Bronchial epithelial cell (primary cell): ENCODE measurements around the gene PVRIG. TPM values are rescaled to one million over a fixed set of nuclear protein-coding genes. Genes with fewer than 3 reads are reported as not detected.
"Not testable (repeated sequence)": the region's sequence is repeated elsewhere in the genome, so short reads cannot be mapped to it uniquely, and the experiment has no call there.

ENCODE experiments used
- DNase-seq: peaks from one replicate; pipeline ENCODE4 v3.0.0-alpha.2; 2010; ENCODE audit warnings: low read depth
- FAIRE-seq: peaks from 2 replicates; lab custom pipeline; 2011; peaks lifted over from hg19 to GRCh38; lab: Jason Lieb, UNC
- H3K27me3 ChIP-seq: 2 replicates; pipeline ENCODE4 v1.5.1; 2011; ENCODE audit warnings: low read length; ENCODE audit not compliant: control insufficient read depth, insufficient read depth
- H3K36me3 ChIP-seq: 2 replicates; pipeline ENCODE4 v1.5.1; 2011; ENCODE audit warnings: low read length; ENCODE audit not compliant: control insufficient read depth, insufficient read depth
- H3K4me3 ChIP-seq: 2 replicates; pipeline ENCODE4 v1.5.1; 2011; ENCODE audit warnings: mild to moderate bottlenecking, low read depth, low read length, control low read depth
- total RNA-seq: library from RNA; depleted of rRNA; stranded (reverse); fragments of >200 nt; gene quantifications from 2 replicates; pipeline ENCODE4 v1.2.1, GENCODE V29; 2014
- TF ChIP-seq, protein P1 (sequence below): IDR thresholded peaks from 2 replicates; pipeline ENCODE4 v1.5.1; 2011; ENCODE audit warnings: mild to moderate bottlenecking, moderate library complexity, low read length, control low read depth, inconsistent platforms; ENCODE audit not compliant: insufficient read depth, severe bottlenecking

Gene PVRIG
- total RNA-seq, 1 donor from 2014 or later = not detected

- no peak for FAIRE-seq
- Histone ChIP-seq H3K4me3 (no peak overlapping the region), H3K36me3 (no peaks in the 10 kb centered on the region), H3K27me3 (peaks cover 2% of the 10 kb centered on the region)
- TF ChIP-seq, protein P1, sequence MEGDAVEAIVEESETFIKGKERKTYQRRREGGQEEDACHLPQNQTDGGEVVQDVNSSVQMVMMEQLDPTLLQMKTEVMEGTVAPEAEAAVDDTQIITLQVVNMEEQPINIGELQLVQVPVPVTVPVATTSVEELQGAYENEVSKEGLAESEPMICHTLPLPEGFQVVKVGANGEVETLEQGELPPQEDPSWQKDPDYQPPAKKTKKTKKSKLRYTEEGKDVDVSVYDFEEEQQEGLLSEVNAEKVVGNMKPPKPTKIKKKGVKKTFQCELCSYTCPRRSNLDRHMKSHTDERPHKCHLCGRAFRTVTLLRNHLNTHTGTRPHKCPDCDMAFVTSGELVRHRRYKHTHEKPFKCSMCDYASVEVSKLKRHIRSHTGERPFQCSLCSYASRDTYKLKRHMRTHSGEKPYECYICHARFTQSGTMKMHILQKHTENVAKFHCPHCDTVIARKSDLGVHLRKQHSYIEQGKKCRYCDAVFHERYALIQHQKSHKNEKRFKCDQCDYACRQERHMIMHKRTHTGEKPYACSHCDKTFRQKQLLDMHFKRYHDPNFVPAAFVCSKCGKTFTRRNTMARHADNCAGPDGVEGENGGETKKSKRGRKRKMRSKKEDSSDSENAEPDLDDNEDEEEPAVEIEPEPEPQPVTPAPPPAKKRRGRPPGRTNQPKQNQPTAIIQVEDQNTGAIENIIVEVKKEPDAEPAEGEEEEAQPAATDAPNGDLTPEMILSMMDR = no peak
- no peak for DNase-seq
Measured at GRCh38 chr7:100215895-100216294, 3.9 kb upstream of the PVRIG start.

GRCh38 chr7:100217934-100218333, 1.8 kb upstream of the PVRIG start:
- not testable (repeated sequence) for H3K36me3 ChIP-seq, FAIRE-seq, H3K4me3 ChIP-seq, H3K27me3 ChIP-seq
- peak; percentile 44 for DNase-seq
- TF ChIP-seq, protein P1 = peak; percentile 47

- TF ChIP-seq, protein P1 = no peak
- Histone ChIP-seq H3K36me3 (no peaks in the 10 kb centered on the region), H3K27me3 (no peaks in the 10 kb centered on the region), H3K4me3 (no peak overlapping the region)
- DNase-seq (no peak), FAIRE-seq (no peak)
Measured at GRCh38 chr7:100219271-100219737, 445 bp upstream of the PVRIG start.

DNA sequence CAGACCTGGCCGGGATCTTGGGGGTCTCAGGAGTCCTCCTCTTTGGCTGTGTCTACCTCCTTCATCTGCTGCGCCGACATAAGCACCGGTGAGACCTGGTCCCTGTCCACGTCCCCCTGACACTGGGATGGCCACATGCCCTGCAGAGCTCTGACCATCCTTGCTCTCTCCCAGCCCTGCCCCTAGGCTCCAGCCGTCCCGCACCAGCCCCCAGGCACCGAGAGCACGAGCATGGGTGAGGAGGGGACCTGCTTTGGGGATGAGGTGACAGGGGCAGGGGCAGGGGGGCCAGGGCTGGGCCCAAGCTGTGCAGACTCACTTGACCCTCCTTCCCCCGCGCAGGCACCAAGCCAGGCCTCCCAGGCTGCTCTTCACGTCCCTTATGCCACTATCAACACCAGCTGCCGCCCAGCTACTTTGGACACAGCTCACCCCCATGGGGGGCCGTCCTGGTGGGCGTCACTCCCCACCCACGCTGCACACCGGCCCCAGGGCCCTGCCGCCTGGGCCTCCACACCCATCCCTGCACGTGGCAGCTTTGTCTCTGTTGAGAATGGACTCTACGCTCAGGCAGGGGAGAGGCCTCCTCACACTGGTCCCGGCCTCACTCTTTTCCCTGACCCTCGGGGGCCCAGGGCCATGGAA, 959 bp downstream of the PVRIG start:
- H3K27me3 ChIP-seq = no peaks in the 10 kb centered on the region
- FAIRE-seq (no peak), DNase-seq (no peak)
- TF ChIP-seq, protein P1 = no peak
- H3K36me3 ChIP-seq = no peaks in the 10 kb centered on the region
- H3K4me3 ChIP-seq = no peak overlapping the region

DNA sequence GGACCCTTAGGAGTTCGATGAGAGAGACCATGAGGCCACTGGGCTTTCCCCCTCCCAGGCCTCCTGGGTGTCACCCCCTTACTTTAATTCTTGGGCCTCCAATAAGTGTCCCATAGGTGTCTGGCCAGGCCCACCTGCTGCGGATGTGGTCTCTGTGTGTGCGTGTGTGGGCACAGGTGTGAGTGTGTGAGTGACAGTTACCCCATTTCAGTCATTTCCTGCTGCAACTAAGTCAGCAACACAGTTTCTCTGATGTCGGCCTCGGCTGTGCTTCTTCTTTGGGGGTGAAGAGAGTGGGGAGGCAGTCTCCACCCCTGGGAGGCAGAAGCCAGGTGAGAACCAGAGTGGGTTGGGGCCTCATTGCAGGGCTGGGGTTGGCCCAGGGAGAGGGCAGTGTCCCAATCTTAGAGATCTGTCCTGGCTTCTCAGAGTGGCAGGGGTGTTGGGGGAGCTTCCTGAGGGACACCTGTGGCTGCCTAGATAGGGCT, 1.5 kb downstream of the PVRIG start:
- H3K36me3 ChIP-seq = no peaks in the 10 kb centered on the region
- no peaks in the 10 kb centered on the region for H3K27me3 ChIP-seq
- DNase-seq (no peak), FAIRE-seq (no peak)
- TF ChIP-seq, protein P1 = no peak
- H3K4me3 ChIP-seq = no peak overlapping the region
